ENCODE measurements around the gene SLC22A23.

SLC22A23 gene

GRCh38 chr6:3285049-3285639, 171.7 kb downstream of the SLC22A23 start:
- no peak for DNase-seq (ENCODE audit: low read depth, low spot score)

- no peak for DNase-seq (ENCODE audit: low read depth, low spot score)
These were observed 172.4 kb downstream of the SLC22A23 start for GRCh38 chr6:3284436-3284876.

- no peak for DNase-seq (ENCODE audit: low read depth, low spot score)
These were observed 173.0 kb downstream of the SLC22A23 start for GRCh38 chr6:3283641-3284435.

GRCh38 chr6:3283241-3283640, 173.6 kb downstream of the SLC22A23 start:
- DNase-seq (ENCODE audit: low read depth, low spot score), result no peak

DNA sequence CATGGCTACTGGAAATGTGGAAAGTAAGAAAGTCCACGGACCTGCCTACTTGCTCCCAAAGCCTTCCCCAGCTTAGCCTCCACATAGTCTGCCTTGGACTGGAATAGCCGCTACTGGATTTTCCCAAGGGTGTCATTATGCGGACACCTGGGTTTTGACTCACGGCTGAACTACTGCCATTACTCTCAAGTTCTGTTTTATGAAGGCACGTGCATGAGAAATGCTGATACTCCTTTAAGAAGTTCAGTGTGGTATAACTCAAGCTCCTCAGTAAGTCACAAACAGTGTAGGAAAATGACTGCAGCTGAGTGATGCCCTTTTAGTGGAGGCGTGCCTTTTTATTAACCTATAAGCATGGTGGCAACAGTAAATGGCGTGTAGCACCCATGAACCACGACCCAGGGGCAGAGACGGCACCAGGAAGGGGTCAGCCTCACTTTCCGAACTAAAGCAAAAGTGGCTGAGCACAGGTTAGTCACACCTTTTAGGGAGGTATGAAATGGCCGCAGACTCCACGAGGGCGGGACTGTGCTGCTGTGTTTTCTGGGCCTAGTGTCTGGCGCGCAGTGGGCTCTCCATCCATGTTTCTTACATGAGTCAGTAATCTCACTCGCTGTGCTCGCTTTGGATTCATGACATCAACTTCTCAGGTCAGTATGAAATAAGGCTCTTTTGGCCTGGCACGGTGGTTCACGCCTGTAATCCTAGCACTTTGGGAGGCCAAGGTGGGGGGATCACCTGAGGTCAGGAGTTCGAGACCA, 174.2 kb downstream of the SLC22A23 start:
- DNase-seq (ENCODE audit: low read depth, low spot score), result no peak

- DNase-seq (ENCODE audit: low read depth, low spot score), result no peak
These were observed 175.0 kb downstream of the SLC22A23 start for GRCh38 chr6:3281631-3282475.

DNA sequence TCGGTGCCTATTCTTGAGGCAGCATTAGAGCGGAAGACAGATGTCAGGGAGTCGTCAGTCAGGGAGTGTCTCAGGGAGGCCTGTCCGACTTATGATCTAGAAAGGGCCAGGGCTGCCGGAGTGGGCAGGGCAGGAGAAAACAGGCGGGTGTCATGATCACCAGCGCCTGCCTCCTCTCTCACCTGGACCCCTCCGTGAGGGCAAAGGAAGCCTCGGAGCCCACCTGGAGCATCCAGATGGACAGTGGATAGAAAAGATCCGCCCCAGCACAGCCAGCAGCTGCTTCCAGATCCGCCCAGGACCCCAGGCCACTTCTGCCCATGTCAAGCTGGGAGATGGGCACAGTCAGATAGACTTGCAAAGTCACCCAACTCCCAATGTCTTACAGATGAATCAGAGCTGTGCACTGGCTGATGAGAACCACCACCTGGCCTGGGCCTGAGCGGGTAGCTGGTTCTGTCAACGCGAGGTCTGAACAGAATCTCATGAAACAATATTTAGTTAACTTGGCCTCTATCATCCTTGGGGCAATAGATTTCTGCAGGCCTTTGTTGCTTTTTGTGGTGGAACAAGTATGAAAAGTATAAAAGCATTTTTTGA, 175.9 kb downstream of the SLC22A23 start:
- no peak for DNase-seq (ENCODE audit: low read depth, low spot score)

DNA sequence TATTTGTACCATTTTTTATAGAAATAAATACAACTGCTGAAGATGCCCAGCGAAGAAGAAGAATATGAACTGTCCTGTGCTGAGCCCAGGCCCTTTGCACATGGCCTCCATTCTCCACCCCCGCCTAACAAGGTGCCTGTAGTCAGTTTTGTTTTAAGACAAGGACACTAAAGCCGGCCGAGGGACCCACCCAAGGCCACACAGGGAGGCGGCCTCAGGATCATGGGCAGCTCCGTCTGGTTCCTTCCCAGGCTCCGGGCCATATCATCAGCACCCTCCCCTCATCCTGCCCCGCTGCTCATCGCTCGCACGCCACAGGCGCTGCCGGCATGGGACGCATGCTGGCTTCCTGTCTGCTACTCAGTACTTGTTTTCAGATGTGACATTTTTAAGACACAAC, 176.8 kb downstream of the SLC22A23 start:
- no peak for DNase-seq (ENCODE audit: low read depth, low spot score)

- DNase-seq (ENCODE audit: low read depth, low spot score), result no peak
These were observed 178.2 kb downstream of the SLC22A23 start for GRCh38 chr6:3278691-3279090.

- no peak for DNase-seq (ENCODE audit: low read depth, low spot score)
These were observed 178.9 kb downstream of the SLC22A23 start for GRCh38 chr6:3277851-3278416.

- no peak for DNase-seq (ENCODE audit: low read depth, low spot score)
These were observed 179.6 kb downstream of the SLC22A23 start for GRCh38 chr6:3277251-3277650.

DNA sequence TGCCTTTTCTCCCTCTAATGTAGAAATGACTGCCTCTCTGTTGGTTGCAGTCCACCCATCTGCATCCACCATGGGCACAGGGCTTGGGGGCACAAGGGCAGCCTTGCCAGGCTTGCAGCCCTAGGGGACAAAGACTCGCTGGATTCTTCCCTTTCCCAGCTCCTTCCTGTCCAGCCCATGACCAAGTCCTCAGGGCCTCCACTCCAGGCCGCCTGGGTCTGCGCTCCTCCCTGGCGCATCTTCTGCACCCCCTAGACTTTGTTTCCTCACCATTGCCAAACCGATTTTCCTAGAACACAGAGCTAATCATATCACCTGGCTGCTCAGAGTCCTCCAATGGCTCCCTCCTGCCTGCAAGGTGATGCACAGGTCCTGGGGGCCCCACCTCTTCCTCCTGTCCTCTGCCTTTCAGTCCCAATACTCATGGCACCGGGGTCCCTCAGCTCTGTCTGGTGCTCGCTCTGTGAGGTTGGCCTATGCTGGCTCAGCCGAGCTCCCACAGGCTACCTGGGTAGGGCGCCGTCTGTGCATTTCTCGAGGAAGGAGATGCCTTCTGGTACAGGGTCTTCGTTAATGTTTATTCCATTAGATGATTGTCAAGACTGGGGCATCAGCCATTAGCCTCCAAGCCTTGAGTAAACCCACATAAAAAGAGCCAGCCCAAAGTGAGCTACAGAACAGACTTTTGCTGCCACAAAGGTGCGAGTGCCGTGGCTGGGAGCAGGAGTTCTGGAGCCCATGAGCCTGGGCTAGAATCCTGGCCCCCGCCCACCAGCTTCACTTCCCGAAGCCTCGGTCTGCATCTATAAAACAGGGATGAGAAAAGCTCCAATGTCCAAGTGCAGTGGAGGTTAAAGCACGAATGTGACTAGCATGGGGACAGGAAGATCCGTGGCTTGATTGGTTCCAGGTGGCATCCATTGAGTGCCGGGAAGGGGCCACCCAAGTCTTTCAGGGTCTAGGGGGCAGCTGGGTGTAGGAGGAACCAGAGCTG, 180.4 kb downstream of the SLC22A23 start:
- no peak for DNase-seq (ENCODE audit: low read depth, low spot score)

DNA sequence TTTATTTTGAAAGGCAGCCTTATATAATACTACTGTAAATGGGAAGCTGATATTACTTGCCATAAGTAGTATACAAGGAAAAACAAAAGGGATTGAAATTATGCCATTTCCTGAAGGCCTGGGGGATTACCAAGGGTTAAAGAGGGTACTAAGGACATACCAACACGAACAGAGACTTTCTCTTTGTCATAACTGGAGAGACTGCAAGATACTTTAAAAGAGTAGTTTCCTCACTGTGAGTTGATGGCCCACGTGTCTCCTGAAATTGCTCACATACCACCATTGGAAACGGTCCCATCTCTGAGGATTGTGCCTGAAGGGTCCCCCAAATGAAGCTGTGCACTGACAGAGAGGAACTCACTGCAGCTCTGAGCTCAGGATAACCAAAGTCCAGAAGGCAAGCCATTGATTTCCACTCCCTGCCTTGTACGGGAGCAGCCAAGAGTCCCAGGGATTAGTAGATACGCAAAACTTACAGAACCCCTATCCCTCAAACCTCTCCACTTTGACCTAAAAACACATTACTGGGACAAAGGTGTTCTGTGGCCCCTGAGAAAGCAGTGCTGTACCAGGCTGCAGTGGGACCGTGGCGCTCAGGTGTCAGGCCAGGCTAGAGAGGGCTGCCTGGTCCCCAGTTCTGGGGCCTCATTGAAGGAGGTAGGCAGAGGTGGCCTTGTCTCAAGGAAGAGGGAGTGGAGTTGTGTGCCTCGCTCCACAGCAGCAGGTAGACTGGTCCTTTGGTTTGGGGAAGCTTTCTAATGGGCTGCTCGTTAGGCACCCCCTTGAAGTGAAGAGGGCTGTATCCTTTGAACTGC, 182.9 kb downstream of the SLC22A23 start:
- DNase-seq (ENCODE audit: low read depth, low spot score), result no peak

- DNase-seq (ENCODE audit: low read depth, low spot score), result no peak
These were observed 183.8 kb downstream of the SLC22A23 start for GRCh38 chr6:3272911-3273547.

- no peak for DNase-seq (ENCODE audit: low read depth, low spot score)
These were observed 185.1 kb downstream of the SLC22A23 start for GRCh38 chr6:3271756-3272155.

DNA sequence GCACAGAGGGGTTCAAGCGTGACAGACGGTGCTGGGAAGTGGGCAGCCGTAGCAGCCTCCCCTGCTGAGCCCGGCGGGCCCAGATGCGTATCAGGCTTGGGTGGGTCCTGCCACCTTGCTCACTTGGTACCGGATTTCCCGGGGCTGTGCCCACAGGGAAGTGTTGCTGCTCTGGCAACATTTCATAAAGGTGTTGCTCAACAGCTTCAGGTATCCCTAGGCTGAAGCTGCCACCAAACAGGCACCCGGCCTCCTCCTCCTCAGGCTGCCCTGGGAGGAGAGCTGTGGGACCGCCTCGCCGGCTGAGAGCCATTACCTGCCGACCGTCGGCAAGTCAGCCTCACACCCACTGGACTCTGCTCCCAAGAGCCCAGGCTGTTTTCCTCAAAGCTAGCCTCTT, 186.6 kb downstream of the SLC22A23 start:
- no peak for DNase-seq (ENCODE audit: low read depth, low spot score)

GRCh38 chr6:3269281-3269975, 187.4 kb downstream of the SLC22A23 start:
- DNase-seq (ENCODE audit: low read depth, low spot score), result no peak

DNA sequence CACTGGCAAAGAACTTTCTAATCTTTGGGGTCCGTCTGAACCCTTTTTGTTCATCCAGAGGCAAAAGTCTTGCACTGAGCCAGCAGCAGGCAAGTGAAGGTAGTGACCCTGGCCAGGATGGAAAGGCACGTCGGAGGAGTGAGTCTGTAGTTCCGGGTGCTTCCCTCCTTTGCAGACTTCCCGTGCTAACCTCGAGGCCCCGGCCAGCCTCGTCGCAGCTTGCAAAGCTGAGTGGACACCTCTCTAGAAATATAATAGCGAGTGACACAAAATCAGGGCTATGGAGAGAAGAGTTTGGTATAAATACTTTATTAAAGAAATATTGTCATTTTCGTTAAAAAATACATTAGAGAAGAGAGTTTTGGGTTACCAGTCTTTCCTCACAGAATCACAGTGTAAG, 188.2 kb downstream of the SLC22A23 start:
- DNase-seq (ENCODE audit: low read depth, low spot score), result no peak
